RCC 7860 (cell line): ENCODE data around the gene DTHD1.

Experiments
- DNase-seq: peaks from one replicate; pipeline ENCODE4 v3.0.0-alpha.2; 2015; ENCODE audit warnings: low spot score
- FAIRE-seq: peaks from 2 replicates; lab custom pipeline; 2012; peaks lifted over from hg19 to GRCh38; lab: Jason Lieb, UNC

DTHD1 gene

GRCh38 chr4:36269101-36269500, 12.3 kb upstream of the DTHD1 start:
- DNase-seq, result no peak
- no peak for FAIRE-seq

- FAIRE-seq (no peak), DNase-seq (no peak)
These were observed 11.8 kb upstream of the DTHD1 start for GRCh38 chr4:36269533-36270173.

DNA sequence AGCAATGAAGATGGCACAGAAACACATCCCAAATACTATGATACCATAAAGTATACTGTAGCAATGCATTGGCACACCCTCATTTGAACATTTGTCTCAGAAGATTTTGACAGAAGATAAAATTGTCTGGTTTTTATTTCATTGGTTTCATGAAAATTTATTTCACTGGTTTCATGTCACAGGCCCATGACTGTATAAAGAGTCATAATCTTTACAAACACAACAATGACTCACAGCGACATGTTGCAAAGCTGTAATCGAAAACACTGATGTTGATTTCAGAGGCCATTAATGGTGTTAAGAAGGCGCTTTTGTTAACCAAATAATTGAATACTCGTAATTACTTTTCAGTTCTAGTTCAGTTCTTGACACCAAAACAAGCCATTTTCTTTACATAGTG, 8.1 kb upstream of the DTHD1 start:
- no peak for FAIRE-seq
- DNase-seq, result no peak

DNA sequence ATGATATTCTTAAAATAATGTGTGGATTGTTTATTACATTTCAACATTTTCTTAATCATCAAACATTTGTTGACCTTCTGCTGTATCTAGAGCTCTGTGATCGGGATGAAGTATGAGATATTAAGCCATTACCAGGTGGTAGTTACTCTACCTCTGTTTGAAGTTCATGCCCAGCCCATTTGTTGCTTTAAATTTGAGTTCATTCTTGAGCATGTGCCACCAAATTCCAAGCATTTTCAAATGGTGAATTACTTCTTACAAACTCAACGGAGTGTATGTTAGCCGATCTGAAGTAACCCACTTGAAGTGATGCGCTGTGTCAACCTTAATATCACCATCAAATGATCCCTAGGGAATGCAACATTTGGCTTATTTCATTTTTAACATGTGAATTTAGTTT, 7.3 kb upstream of the DTHD1 start:
- no peak for FAIRE-seq
- DNase-seq, result no peak

GRCh38 chr4:36277533-36277932, 3.9 kb upstream of the DTHD1 start:
- DNase-seq (no peak), FAIRE-seq (no peak)

DNA sequence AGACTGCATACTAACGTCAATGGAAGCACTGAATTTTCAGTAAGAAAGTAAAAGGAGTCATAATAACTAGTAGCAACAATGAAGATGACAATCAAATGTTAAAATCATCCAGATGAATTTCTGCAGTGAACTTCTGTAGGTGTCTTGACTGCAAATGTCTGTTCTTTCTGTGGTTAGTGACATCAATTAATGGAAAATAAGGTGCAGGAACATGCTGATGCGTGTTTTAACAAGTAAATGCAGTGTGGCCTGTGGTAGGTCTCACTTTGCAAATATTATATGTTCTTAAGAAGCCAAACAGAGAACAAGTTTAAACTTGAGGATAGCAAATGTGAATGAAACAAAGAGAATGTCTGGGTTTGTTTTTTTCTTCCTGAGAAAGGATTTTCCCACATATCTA, 2.6 kb upstream of the DTHD1 start:
- FAIRE-seq, result no peak
- DNase-seq, result no peak

- FAIRE-seq (no peak), DNase-seq (no peak)
These were observed 861 bp upstream of the DTHD1 start for GRCh38 chr4:36280555-36280954.

DNA sequence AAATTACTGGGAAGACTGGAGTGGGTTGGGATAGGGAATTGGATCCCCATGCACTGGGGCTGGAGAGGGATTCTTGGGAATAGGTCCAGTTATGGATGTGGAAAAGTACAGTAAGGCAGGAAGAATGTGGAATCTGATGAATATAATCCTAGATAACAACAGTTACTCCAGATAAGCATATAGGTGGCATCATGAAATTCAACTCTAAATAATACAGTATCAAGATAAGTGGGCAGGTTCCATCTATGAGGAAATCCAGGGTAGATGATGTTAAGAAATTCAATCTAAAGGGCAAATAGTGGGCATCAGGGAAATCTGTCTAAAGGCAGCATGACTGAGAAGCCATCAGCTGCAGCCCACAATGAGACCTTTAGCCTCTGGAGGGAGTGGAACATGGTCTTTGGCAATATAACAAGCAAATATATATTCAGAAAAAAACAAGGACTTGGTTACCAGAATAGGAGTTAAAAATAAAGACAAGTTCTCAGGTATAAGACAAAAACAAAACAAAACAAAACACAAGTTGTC, 1.2 kb downstream of the DTHD1 start:
- DNase-seq, result no peak
- no peak for FAIRE-seq

GRCh38 chr4:36283912-36284465, 2.6 kb downstream of the DTHD1 start:
- DNase-seq, result no peak
- no peak for FAIRE-seq

- DNase-seq, result peak; percentile 52
- peak; percentile 62 for FAIRE-seq
These were observed 4.5 kb downstream of the DTHD1 start for GRCh38 chr4:36285784-36286480.

GRCh38 chr4:36286481-36286871, 5.1 kb downstream of the DTHD1 start:
- FAIRE-seq, result no peak
- no peak for DNase-seq

- FAIRE-seq, result peak; percentile 34
These were observed 7.5 kb downstream of the DTHD1 start for GRCh38 chr4:36288731-36289426.

GRCh38 chr4:36290641-36291040, 9.2 kb downstream of the DTHD1 start:
- DNase-seq, result no peak
- FAIRE-seq, result no peak

More at GRCh38 chr4:36288731-36289426, 7.5 kb downstream of the DTHD1 start:
- peak; percentile 14 for DNase-seq

DNA sequence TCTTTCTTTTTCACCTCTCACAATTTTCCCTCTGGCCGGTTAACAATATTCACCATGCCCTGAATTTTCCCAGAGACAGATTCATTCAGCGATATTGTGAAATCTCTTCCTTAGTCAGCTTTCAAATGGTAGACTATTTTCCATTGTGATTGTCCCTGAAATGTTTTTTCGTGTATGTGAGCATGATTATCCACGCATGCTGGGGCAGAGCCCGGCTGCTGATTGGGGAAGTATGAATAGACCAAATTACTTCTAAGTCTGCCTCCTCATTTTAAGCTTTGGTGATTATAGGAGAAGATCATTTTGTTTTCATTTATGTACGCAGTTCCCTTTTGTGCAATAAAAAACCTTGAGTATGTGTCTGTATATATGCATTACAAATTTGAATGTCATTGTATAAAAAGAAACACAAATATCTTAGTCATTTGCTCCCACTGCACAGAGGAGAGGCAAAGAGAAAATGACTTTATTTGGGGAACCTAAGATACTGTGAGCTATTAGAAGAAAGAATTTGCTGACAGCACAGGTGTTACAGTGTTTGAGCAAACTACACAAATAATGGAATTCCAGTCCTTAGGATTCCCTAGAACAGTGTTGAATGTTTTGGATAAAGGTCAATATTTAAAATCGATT, 11.3 kb downstream of the DTHD1 start:
- DNase-seq (no peak), FAIRE-seq (no peak)

DNA sequence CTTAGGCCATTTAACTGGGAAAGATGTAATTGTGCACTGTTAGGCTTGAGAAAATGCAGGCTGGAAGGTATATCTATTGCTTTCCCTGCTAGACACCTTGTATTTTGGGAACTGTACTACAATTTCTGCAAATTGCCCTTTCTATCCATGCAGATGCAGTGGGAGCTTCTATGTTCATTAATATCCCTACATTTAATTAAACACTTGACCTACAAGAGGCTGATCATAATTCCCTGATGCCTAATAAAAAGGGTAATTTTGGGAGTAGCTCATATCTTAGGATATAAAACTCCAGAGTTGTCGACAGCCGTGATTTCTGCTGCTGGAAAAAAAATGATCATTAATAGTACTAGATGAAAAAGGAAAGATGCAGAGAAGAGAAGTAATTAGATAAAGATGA, 19.7 kb downstream of the DTHD1 start:
- no peak for FAIRE-seq
- DNase-seq, result no peak

GRCh38 chr4:36303426-36304137, 22.2 kb downstream of the DTHD1 start:
- DNase-seq, result no peak
- no peak for FAIRE-seq

- DNase-seq, result no peak
- no peak for FAIRE-seq
These were observed 22.8 kb downstream of the DTHD1 start for GRCh38 chr4:36304138-36304681.

DNA sequence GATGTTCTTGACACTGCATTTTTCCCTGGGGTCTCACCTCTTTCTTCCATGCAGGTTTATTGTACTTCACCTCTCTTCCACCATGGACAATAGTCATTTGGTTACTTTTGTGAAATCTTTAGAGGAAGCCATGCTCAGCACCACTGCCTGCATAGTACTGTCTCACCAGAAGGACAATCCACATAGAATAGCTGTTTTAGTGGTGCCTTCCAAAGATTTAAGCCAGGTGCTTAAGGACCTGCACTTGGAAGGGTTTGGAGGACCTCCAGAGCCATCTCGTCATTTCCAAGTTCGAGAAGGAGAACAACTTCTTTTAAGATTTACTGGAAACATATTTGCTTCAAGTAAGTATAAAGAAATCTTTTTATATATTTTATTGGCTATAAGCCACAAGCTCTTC, 26.7 kb downstream of the DTHD1 start:
- no peak for FAIRE-seq
- no peak for DNase-seq

DNA sequence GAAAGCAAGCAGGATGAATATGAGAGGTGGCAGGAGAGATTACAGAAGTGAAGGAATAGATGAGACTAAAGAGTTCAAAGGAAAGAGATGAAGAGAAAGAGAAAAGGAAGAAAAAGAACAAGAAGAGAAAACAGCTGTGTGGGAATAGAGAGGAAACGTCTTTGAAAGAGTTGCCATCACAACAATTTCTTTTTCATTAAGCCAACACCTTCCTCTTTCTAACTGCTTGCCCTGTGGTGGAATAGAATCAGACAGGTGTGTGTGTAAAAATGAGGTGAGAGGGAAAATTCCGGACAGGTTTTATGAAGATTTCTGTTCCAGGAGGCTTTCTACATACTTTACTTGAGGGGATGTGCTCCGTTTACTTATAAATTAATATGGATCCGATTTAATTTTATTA, 28.8 kb downstream of the DTHD1 start:
- FAIRE-seq (no peak), DNase-seq (no peak)

- DNase-seq (no peak), FAIRE-seq (no peak)
These were observed 29.4 kb downstream of the DTHD1 start for GRCh38 chr4:36310793-36311192.
